D341Med (cell line): ENCODE measurements around the gene ADGRA1.
A peak's percentile ranks its signal among the peaks of the same experiment; 100 is the strongest.
"Not testable (repeated sequence)": the region's sequence is repeated elsewhere in the genome, so short reads cannot be mapped to it uniquely, and the experiment has no call there.

Experiments
- DNase-seq: peaks from one replicate; pipeline ENCODE4 v3.0.0; 2012; ENCODE audit warnings: low spot score

ADGRA1 gene

GRCh38 chr10:133162178-133162909 lies 74.6 kb downstream of the ADGRA1 start:
- no peak for DNase-seq

- DNase-seq: no peak
Measured at GRCh38 chr10:133162910-133163856, 75.5 kb downstream of the ADGRA1 start.

- DNase-seq: no peak
Measured at GRCh38 chr10:133163889-133164815, 76.4 kb downstream of the ADGRA1 start.

- DNase-seq: no peak
Measured at GRCh38 chr10:133164816-133165555, 77.3 kb downstream of the ADGRA1 start.

- DNase-seq: no peak
Measured at GRCh38 chr10:133165556-133166503, 78.1 kb downstream of the ADGRA1 start.

GRCh38 chr10:133166504-133166827 lies 78.7 kb downstream of the ADGRA1 start:
- no peak for DNase-seq

DNA sequence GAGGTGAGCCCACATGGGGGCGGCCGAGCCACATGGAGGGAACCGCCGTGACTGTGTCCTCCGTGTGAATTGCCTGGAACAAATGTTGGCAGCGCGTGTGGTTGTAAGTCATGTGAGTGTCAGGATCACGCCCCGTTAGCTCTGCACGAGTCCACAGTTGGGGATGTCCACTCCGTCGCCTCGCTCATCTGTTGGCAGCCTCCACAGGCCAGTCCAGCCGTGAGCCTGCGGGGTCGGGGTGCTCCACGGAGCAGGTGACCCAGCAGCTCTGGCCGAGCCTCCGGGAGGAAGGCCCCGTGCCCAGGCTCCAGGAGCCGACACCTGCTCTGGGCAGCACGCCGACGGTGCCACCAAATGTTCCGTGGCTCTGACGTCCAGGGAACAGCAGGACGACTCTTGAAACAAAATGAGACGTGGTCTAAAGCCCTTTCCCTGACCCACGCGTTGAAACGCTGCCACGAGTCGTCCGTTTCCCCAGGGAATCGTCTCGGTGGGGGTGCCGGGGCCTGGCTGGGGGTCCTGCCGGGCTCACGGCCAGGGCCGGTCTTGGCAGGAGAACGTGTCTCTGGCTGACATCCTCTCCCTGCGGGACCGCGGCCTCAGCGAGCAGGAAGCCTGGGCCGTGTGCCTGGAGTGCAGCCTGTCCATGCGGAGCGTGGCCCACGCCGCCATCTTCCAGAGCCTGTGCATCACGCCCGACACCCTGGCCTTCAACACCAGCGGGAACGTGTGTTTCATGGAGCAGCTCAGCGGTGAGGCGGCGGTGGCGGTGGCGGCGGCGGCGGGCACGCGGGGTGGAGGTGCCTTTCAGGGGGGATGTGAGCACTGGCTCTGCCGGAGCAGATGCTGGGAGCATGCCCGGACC lies 79.3 kb downstream of the ADGRA1 start:
- DNase-seq: no peak

DNA sequence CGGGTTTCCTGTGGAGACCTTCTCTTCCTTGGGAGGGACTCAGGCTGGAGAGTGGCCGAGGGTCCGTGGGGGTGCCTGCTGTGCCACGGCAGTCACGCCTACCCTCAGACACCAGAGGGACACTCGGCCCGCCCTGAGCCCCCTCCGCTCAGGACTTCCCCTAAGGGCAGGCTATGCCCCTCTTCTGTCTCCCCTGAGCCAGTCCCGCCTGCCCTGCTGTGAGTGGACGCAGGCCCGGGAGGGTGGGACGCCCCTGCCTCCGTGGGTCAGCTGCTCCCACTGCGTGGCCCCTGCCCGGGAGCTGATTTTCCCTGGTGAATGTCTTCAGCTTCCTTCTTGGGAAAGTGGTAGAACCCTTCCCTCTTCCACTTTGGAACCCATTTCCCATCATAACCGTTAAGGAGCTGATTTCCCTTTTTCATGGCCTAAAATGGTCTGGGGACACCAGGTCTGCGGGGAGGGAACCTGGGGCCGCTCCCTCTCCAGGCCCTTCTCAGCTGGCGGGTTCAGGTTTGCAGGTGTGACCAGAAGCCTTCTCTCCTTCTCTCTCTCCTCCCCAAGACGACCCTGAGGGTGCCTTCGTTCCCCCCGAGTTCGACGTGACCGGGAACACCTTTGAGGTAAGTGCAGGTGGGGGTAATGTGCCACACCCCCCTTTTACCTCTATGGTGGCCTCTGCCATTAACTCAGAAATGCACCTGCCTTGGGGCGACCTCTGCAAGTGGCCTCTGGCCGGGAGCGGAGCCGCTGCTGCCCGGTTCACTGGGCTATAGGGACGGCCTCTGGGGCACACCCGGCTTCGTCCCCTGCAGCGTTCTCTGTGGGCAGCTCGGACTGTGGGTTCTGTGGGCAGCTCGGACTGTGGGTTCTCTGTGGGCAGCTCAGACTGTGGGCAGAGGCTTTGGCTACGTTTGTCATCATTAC lies 80.2 kb downstream of the ADGRA1 start:
- DNase-seq: no peak

DNA sequence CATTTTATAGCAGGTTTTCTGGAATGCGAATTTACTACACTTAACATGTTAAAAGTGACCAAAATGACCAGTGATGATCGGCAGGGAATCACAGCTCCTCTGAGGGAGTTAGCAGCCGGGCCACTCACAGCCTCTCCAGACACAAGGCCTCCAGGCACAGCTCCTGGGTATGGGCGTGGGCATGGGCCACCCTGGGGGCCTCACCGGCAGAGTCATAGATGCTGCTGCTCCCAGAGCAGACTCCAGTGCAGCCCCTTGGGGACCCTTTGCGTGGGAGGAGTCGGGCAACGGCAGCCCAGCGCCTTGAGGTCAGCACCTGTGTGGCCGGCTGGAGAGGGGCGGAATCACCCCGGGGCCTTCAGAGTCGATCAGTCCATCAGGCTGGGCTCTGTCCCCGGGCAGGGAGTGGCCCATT lies 80.9 kb downstream of the ADGRA1 start:
- DNase-seq: no peak

DNA sequence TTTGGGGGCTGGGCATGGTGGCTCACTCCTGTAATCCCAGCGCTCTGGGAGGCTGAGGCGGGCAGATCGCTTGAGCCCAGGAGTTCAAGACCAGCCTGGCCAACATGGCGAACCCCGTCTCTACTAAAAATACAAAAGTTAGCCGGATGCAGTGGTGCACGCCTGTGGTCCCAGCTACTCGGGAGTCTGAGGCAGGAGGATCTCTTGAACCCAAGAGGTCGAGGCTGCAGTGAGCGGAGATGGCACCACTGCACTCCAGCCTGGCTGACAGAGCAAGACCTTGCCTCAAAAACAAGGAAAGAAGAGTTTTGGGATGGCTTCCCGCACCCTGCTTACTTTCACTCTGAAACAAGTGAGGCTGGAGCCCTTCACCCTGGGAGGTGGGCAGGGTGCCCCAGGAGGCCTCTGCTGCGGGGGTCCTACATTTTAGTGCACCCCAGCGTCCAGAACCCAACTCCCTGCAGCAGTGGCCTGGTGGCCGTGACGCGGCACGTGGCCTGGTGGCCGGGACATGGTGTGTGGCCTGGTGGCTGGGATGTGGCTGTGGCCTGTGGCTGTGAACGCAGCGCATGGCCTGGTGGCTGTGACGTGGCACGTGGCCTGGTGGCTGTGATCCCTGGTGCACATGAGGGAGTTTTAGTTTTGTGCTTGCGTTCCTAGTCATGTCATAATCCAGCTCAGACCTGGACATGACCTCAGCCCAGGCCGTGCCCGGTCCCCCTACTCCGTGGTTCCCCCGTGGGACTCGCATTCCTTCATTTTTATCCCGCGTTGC lies 81.6 kb downstream of the ADGRA1 start:
- no peak for DNase-seq

- no peak for DNase-seq
Measured at GRCh38 chr10:133170092-133170491, 82.4 kb downstream of the ADGRA1 start.

GRCh38 chr10:133173860-133174640 lies 86.3 kb downstream of the ADGRA1 start:
- DNase-seq: peak; percentile 0

- DNase-seq: no peak
Measured at GRCh38 chr10:133174689-133175263, 87.1 kb downstream of the ADGRA1 start.

- not testable (repeated sequence) for DNase-seq
Measured at GRCh38 chr10:133175624-133176023, 87.9 kb downstream of the ADGRA1 start.

GRCh38 chr10:133176546-133176945 lies 88.8 kb downstream of the ADGRA1 start:
- no peak for DNase-seq
